ENCODE results near the gene ANKRD26. TPM values are rescaled to one million over a fixed set of nuclear protein-coding genes. Genes with fewer than 3 reads are reported as not detected.

ANKRD26 gene
- total and polyA plus RNA-seq, 2 of the 13 experiments (the other 11 are each of a cell fraction or from before 2014, with no cell fraction given): 1.5 to 9.6 TPM

DNA sequence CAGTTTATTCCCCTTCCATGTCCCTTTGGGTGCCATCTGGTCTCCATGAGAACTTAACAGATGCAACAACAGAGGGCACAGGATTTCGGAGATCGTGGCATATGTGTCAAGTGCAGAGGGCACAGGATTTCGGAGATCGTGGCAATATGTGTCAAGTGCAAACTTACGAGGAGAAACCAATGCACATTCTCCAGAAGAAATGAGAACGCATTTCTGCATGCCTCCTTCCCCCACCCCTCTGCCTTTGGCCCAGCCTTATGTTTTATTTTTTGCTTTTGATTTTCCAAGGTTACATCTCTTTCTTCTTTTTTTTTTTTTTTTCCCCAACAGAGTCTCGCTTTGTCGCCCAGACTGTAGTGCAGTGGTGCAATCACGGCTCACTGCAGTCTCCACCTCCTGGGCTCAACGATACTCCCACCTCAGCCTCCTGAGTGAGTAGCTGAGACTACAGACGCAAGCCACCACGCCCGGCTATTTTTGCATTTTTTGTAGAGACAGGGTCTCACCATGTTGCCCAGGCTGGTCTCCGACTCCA lies 586 bp upstream of the ANKRD26 start:
- 1% methylated on average over 13 of the region's 14 CpGs for WGBS (ENCODE audit: low lambda C conversion rate)
- ATAC-seq: peak; percentile 58
- no TSS peak for BruUV-seq (replicated peaks)
- peak overlapping the region; percentile 85 for H3K27ac ChIP-seq (ENCODE audit: extremely low read length, insufficient read depth, low read length)
- H2AFZ ChIP-seq (ENCODE audit: low read length): peak overlapping the region; percentile 98
- H3K36me3 ChIP-seq (replicated peaks in 1 of 2; ENCODE audit: control insufficient read depth in 1 of 2, insufficient read depth in 2 of 2, low read length in 2 of 2): no peaks in the 10 kb centered on the region
- DNase-seq (ENCODE audit: low spot score): no peak
- H4K20me1 ChIP-seq (ENCODE audit: insufficient read depth, low read length): no peaks in the 10 kb centered on the region
- peaks cover 20% of the 10 kb centered on the region for H3K4me1 ChIP-seq (ENCODE audit: insufficient read depth, low read length)
- H3K9me3 ChIP-seq (ENCODE audit: low read length): no peaks in the 10 kb centered on the region
- H3K4me3 ChIP-seq (replicated peaks in 1 of 3; ENCODE audit: insufficient read depth in 1 of 3, low read depth in 2 of 3, low read length in 3 of 3): peak overlapping the region; percentile 74 to 90 (median 81)
- in situ Hi-C loops (cut with HindIII; ENCODE audit: extremely low pct_ligation_motif_present, low pct_unique_long_range_greater_than_20kb): no loop called here
- intact Hi-C loops (cut with micrococcal nuclease; ENCODE audit: unreplicated experiment): loop anchor here (2.0 kb wide), 1 partner anchor 54 kb away; the partner anchor contains the start of genes MASTL and YME1L1
- ChIA-PET CTCF (ENCODE audit: low intra/inter-chr PET ratio, low total read pairs) (no interaction called here), POLR2A (interaction anchor here (0.7 to 2.0 kb wide), 7 partner anchors 12 to 53 kb away, joined by 3 to 17 read pairs (median 3); partner anchors contain the start of gene YME1L1)
- no peaks in the 10 kb centered on the region for H3K27me3 ChIP-seq (ENCODE audit: control insufficient read depth in 1 of 2, insufficient read depth in 2 of 2, low read length in 2 of 2)
- H3K9ac ChIP-seq (ENCODE audit: insufficient read depth, low read depth, low read length): peak overlapping the region; percentile 79
- H3K4me2 ChIP-seq (ENCODE audit: low read depth, low read length): peak overlapping the region; percentile 99
- peak; percentile 26 for FAIRE-seq
- peaks cover 3% of the 10 kb centered on the region for H3K79me2 ChIP-seq (ENCODE audit: insufficient read depth, low read length)
- TF ChIP-seq ZNF383 (CRISPR knock-in tag; IDR thresholded peaks at IDR 0.05; ENCODE audit: borderline replicate concordance): 0 out of 2 replicates have a peak, but pooled peaks have one; percentile 22
- TF ChIP-seq SRSF1 (optimal IDR thresholded peaks at IDR 0.05; ENCODE audit: low read depth, low read length): no peak
- no peak for TF ChIP-seq ZNF766 (CRISPR knock-in tag; IDR thresholded peaks at IDR 0.05; ENCODE audit: borderline replicate concordance)
- TF ChIP-seq, protein P1, sequence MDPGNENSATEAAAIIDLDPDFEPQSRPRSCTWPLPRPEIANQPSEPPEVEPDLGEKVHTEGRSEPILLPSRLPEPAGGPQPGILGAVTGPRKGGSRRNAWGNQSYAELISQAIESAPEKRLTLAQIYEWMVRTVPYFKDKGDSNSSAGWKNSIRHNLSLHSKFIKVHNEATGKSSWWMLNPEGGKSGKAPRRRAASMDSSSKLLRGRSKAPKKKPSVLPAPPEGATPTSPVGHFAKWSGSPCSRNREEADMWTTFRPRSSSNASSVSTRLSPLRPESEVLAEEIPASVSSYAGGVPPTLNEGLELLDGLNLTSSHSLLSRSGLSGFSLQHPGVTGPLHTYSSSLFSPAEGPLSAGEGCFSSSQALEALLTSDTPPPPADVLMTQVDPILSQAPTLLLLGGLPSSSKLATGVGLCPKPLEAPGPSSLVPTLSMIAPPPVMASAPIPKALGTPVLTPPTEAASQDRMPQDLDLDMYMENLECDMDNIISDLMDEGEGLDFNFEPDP (CRISPR knock-in tag; conservative IDR thresholded peaks at IDR 0.05): 0 out of 2 replicates have a peak, but pooled peaks have one; percentile 74
- TF ChIP-seq ZNF747 (CRISPR knock-in tag; IDR thresholded peaks at IDR 0.05; ENCODE audit: borderline replicate concordance): 0 out of 2 replicates have a peak, but pooled peaks have one; percentile 12
- 0 out of 2 replicates have a peak, but pooled peaks have one; percentile 26 for TF ChIP-seq ZNF264 (CRISPR knock-in tag; IDR thresholded peaks at IDR 0.05)
- no peak for TF ChIP-seq ZC3H13 (CRISPR knock-in tag; IDR thresholded peaks at IDR 0.05)
- 0 out of 2 replicates have a peak, but pooled peaks have one; percentile 2 for TF ChIP-seq TFE3 (CRISPR knock-in tag; IDR thresholded peaks at IDR 0.05)
- TF ChIP-seq, protein P2, sequence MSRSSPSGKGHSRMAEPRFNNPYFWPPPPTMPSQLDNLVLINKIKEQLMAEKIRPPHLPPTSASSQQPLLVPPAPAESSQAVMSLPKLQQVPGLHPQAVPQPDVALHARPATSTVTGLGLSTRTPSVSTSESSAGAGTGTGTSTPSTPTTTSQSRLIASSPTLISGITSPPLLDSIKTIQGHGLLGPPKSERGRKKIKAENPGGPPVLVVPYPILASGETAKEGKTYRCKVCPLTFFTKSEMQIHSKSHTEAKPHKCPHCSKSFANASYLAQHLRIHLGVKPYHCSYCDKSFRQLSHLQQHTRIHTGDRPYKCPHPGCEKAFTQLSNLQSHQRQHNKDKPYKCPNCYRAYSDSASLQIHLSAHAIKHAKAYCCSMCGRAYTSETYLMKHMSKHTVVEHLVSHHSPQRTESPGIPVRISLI (CRISPR knock-in tag; IDR thresholded peaks at IDR 0.05; ENCODE audit: borderline replicate concordance): no peak; the same call in 1 of the 2 replicates
- TF ChIP-seq ZNF44 (CRISPR knock-in tag; IDR thresholded peaks at IDR 0.05): 0 out of 2 replicates have a peak, but pooled peaks have one; percentile 14
- no peak for TF ChIP-seq SIX1 (CRISPR knock-in tag; IDR thresholded peaks at IDR 0.05; ENCODE audit: borderline replicate concordance)
- TF ChIP-seq ZNF121 (CRISPR knock-in tag; IDR thresholded peaks at IDR 0.05): 0 out of 2 replicates have a peak, but pooled peaks have one; percentile 20
- TF ChIP-seq ZNF598 (CRISPR knock-in tag; IDR thresholded peaks at IDR 0.05; ENCODE audit: borderline replicate concordance): no peak
